SKM-1 (cell line): ENCODE measurements around the gene CHD9.

Experiments
- DNase-seq: peaks from one replicate; lab custom pipeline; 2025; ENCODE audit not compliant: unreplicated experiment; lab: John Stamatoyannopoulos, UW

CHD9 gene

DNA sequence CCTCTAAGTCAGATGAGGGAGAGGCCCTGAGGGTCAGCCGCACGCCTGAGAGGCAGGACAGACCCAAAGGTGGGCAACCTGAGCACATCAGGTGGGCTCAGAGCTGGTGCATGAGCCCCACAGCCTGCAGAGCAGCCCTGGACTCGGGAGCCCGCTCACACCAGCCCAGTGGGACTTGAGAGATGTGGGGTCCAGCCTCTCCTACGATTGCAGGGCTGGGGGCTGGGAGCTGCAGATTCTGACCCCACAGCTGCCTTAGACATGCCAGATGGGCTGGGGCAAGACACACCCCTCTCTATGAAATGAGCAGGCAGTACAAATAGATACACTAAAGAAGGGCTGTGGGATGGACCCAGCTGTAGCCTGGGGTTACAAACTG, 302.4 kb downstream of the CHD9 start:
- no peak for DNase-seq

DNA sequence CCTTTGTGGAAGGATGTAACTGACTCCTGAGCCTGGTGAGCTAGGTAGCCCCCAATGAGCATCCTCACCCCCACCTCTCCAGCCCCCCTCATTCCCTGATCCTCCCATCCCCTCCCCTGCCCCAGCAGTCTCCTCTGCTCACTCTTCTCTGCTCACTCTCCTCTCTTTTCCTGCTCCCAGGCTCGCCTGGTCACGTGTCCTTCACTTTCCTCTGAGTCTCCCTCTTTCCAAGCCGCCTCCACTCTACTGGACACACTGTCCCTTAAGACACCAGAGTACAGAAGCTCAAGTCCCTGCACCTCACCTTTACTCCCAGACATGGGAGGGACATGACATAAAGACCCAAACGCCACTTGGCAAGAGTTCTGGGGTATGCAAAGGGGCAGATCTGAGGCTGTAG, 303.2 kb downstream of the CHD9 start:
- DNase-seq, result no peak

GRCh38 chr16:53358884-53359283, 304.1 kb downstream of the CHD9 start:
- DNase-seq, result no peak

DNA sequence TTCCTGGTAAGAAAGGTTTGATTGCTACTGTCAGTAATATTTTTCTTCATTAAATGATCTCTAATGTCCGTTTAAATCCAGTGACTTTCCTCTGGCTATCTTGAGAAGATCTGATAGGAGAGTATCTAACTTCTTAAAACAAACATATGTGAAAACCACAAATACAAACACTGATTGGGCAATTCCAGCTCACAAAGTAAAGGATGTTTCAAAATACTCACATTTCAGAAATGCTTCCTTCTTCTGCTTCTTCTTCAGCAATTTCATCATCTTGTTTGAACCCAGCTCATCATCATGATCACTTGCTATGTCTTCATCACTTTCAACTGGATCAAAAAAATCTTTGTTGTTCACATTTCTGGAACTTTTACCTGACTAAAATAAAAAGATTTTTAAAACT, 315.1 kb downstream of the CHD9 start:
- DNase-seq, result peak; percentile 88

DNA sequence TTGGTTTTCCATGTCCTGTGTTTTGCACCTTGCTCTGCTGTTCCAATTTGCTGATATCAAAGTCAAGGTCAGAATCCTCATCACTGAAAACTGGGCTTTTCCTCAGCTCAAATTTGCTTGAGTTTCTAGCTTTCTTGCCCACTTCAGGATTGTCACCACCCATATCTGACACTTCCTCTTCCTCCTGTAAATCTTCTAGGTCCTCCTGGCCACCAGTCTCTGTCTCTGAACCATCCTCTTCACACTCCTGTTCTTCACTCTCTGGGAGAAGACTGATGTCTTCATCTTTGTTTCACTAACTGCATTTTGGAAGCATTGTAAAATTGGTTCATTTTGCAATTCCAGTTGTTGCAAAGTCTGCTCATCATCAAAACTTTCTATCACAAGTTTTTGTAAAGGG, 316.0 kb downstream of the CHD9 start:
- peak; percentile 33 for DNase-seq

DNA sequence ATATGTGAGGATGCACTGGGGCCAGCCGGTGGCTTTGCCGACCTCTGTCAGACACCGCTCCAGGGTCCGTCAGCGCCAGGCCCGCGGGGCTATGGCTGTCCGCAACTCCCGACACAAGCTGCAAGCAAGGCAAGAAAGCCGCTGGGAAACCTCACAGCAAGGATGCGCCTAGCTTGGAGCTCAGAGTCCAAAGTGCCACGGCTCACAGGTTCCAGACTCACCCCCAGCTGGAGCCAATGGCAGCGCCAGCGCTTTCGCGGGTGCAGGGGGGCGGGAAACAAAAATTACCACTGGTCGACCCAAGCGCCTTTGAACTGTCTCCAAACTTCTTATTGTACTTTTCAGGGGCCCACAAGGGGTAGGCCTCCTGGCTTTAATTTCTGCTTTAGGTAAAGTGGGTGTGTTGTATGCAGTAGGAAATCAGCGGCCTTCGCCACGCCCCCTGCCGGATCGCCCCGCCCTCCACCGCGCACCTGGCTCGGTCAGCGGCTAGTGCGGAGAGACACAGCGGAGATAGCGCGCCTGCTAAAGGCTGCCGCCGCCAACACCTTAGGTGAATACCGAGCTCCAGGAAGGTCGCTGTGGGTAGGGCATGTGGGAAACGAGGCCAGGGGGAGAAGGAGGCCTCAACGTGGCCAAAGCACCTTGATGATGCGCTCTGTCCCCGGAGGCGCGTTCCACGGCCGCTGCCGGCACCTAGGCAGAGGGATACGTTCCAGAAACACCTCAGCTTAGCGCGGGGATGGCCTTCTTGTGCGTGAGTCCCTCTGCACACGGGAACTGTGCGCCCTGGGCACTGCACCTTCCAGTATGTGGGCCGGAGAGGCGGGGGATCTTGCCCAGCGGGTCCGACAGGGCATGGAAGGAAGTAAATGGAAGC, 318.4 kb downstream of the CHD9 start:
- no peak for DNase-seq

DNA sequence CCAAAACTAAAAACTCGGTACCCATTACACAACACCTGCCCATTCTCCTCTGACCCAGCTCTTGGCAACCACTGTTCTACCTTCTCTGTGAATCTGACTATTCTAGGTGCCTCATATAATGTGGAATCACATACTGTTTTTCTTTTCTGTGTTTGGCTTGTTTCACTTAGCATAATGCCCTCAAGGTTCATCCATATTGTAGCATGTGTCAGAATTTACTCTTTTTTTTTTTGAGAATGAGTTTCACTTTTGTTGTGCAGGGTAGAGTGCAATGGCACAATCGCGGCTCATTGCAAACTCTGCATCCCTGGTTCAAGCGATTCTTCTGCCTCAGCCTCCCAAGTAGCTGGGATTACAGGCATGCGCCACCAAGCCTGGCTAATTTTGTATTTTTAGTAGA, 320.0 kb downstream of the CHD9 start:
- DNase-seq, result peak; percentile 11

DNA sequence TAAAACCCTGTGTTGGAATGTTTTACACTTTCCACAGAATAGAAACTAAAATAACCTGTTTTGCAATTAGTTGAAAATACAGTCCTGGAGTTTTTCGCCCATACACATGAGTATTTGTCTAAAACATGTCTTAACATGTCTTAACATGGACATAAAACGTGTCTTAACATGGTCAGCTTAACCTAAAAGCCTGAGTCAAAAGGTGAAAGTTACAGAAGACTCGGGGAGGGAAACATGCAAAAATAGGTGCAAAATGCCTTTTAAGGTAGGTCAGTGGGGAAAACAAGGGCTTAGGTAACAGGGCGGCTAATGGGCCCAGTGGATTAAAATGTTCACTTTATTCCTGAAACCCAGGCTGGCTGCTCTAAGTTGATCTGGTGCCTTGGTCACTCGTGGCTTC, 323.3 kb downstream of the CHD9 start:
- no peak for DNase-seq
